HepG2 (cell line): ENCODE data around the gene SLC38A9. TPM values are rescaled to one million over a fixed set of nuclear protein-coding genes. Genes with fewer than 3 reads are reported as not detected.

Experiments used
- ATAC-seq: fragments of 200-7000 bp; cut with Tn5 transposase; 3 replicates; pipeline ENCODE4 v1.9.1; 2020; ENCODE audit warnings: mild to moderate bottlenecking, moderate library complexity
- BruUV-seq: library from RNA; stranded (reverse); fragments of 400-500 nt; replicated peaks from 2 replicates; lab custom pipeline; 2021; lab: Mats Ljungman, UMichigan
- CTCF ChIA-PET: fragments of 300-600 bp; formaldehyde crosslinking; extraction: SDS; loops from one replicate; lab custom pipeline; 2021; ENCODE audit warnings: low total read pairs, inconsistent platforms, low intra/inter-chr PET ratio; lab: Yijun Ruan, JAX
- POLR2A ChIA-PET: fragments of 350-600 bp; sonication (Branson Sonifier 250); formaldehyde crosslinking; loops from one replicate; lab custom pipeline; 2020; ENCODE audit warnings: antibody characterized with exemption, inconsistent platforms; lab: Yijun Ruan, JAX
- DNase-seq: peaks from one replicate; pipeline ENCODE4 v3.0.0-alpha.2; 2015; ENCODE audit warnings: low spot score
- FAIRE-seq: peaks from 3 replicates; lab custom pipeline; 2011; peaks lifted over from hg19 to GRCh38; lab: Jason Lieb, UNC
- H2AFZ ChIP-seq: one replicate; pipeline ENCODE4 v1.6.1; 2011; ENCODE audit warnings: low read length, inconsistent platforms
- H3K27ac ChIP-seq: fragments of 300-600 bp; 3 replicates; pipeline ENCODE4 v1.8.0; 2011; ENCODE audit warnings: mixed run types, mild to moderate bottlenecking, mixed read lengths, low read length, inconsistent platforms; ENCODE audit not compliant: insufficient read depth; ENCODE audit errors: extremely low read length
- H3K27me3 ChIP-seq, 2 experiments: fragments of 200-600 bp in 1 of 2; 2 replicates in 1 of 2; 3 replicates in 1 of 2; pipeline versions ENCODE4 v1.6.0 to v1.8.0; 2011; ENCODE audit warnings: low read length in 2 of 2, mild to moderate bottlenecking in 2 of 2, moderate library complexity in 2 of 2, inconsistent platforms in 1 of 2; ENCODE audit not compliant: insufficient read depth in 2 of 2, control insufficient read depth in 1 of 2
- H3K36me3 ChIP-seq, 2 experiments: fragments of 200-600 bp in 1 of 2; replicated peaks in 1 of 2; 2 replicates in 1 of 2; 3 replicates in 1 of 2; pipeline versions ENCODE4 v1.5.1 to v1.8.0; 2011; ENCODE audit warnings: low read length in 2 of 2, inconsistent platforms in 1 of 2; ENCODE audit not compliant: insufficient read depth in 2 of 2, control insufficient read depth in 1 of 2
- H3K4me1 ChIP-seq: 2 replicates; pipeline ENCODE4 v1.5.1; 2012; ENCODE audit warnings: low read length, inconsistent platforms; ENCODE audit not compliant: insufficient read depth
- H3K4me2 ChIP-seq: 2 replicates; pipeline ENCODE4 v1.6.0; 2011; ENCODE audit warnings: low read depth, low read length, inconsistent platforms
- H3K4me3 ChIP-seq, 3 experiments: fragments of 200-600 bp in 1 of 3; sonication (generic), shearing (Covaris generic) in 1 of 3; replicated peaks in 1 of 3; 2 replicates each; pipeline ENCODE4 v1.5.1; 2011 to 2016; ENCODE audit warnings: low read length in 3 of 3, inconsistent platforms in 2 of 3, low read depth in 2 of 3, mild to moderate bottlenecking in 2 of 3, control low read depth in 1 of 3, mixed read lengths in 1 of 3; ENCODE audit not compliant: insufficient read depth in 1 of 3
- H3K79me2 ChIP-seq: one replicate; pipeline ENCODE4 v1.6.1; 2011; ENCODE audit warnings: low read length, inconsistent platforms; ENCODE audit not compliant: insufficient read depth
- H3K9ac ChIP-seq: 2 replicates; pipeline ENCODE4 v1.6.0; 2011; ENCODE audit warnings: mild to moderate bottlenecking, low read depth, low read length, inconsistent platforms; ENCODE audit not compliant: insufficient read depth
- H3K9me3 ChIP-seq: 2 replicates; pipeline ENCODE4 v1.5.1; 2012; ENCODE audit warnings: mild to moderate bottlenecking, low read length
- H4K20me1 ChIP-seq: 2 replicates; pipeline ENCODE4 v1.6.0; 2011; ENCODE audit warnings: inconsistent platforms, mild to moderate bottlenecking, low read length, moderate library complexity; ENCODE audit not compliant: insufficient read depth
- KMT2B ChIP-seq: IDR thresholded peaks from 2 replicates; pipeline ENCODE4 v1.6.1; 2016; ENCODE audit warnings: missing genetic modification reagents, missing compliant biosample characterization
- MAFF ChIP-seq: IDR thresholded peaks from 2 replicates; pipeline ENCODE4 v1.6.1; 2011; ENCODE audit warnings: low read depth, low read length, improper control_type of control experiment
- MAFK ChIP-seq, 2 experiments: IDR thresholded peaks in 1 of 2; conservative IDR thresholded peaks in 1 of 2; 2 replicates each; pipeline ENCODE4 v1.6.1; 2011; ENCODE audit warnings: improper control_type of control experiment in 2 of 2, low read length in 2 of 2
- PCBP2 ChIP-seq: fragments of 200-400 bp; formaldehyde crosslinking; optimal IDR thresholded peaks from 2 replicates; pipeline ENCODE3; 2018; ENCODE audit warnings: low read length, low read depth; ENCODE audit not compliant: poor library complexity, severe bottlenecking
- ZBTB10 ChIP-seq: sonication (generic); formaldehyde crosslinking; IDR thresholded peaks from 2 replicates; pipeline ENCODE4 v1.4.0; 2020; ENCODE audit warnings: missing genetic modification reagents, borderline replicate concordance
- ZNF691 ChIP-seq: sonication (generic); formaldehyde crosslinking; IDR thresholded peaks from 2 replicates; pipeline ENCODE4 v1.4.0; 2020; ENCODE audit warnings: missing genetic modification reagents, low read depth, mild to moderate bottlenecking, borderline replicate concordance
- WGBS: methylation state at CpG from one replicate; pipeline ENCODE4 v1.1.6; 2017; ENCODE audit warnings: low lambda C conversion rate; 5-methylcytosine and 5-hydroxymethylcytosine counted together
- in situ Hi-C: cut with HindIII; loops from 2 replicates; pipeline ENCODE4 v1.10.0; 2017; ENCODE audit warnings: low pct_unique_long_range_greater_than_20kb; ENCODE audit not compliant: extremely low pct_ligation_motif_present
- intact Hi-C: fragments of 100-400 bp; cut with micrococcal nuclease; formaldehyde crosslinking; loops from one replicate; pipeline ENCODE4 v1.10.0; 2022; ENCODE audit not compliant: unreplicated experiment
- polyA plus RNA-seq, 8 experiments: library from polyadenylated mRNA; depleted of rRNA in 3 of 8; stranded (reverse) in 7 of 8; unstranded in 1 of 8; fragments of >200 nt; fragmentation: Illumina TruSeq in 4 of 8; extraction: Trizol in 4 of 8; gene quantifications; 2 replicates each; pipeline versions ENCODE4 v1.2.1 to v1.2.3, GENCODE V29; 2011 to 2016; ENCODE audit warnings: low read depth in 4 of 8, missing spikeins in 1 of 8, mixed read lengths in 1 of 8; ENCODE audit not compliant: insufficient read depth in 1 of 8
- total RNA-seq, 5 experiments: library from RNA; depleted of rRNA; stranded (reverse); fragments of >200 nt; fragmentation: Illumina TruSeq; extraction: Trizol; gene quantifications; 2 replicates each; pipeline ENCODE4 v1.2.3, GENCODE V29; 2016; ENCODE audit warnings: low read depth in 1 of 5

Gene SLC38A9
- total and polyA plus RNA-seq, 2 of the 13 experiments (the other 11 are each of a cell fraction or from before 2014, with no cell fraction given), result 19.3 to 36.0 TPM

GRCh38 chr5:55747778-55748318 is 35.7 kb upstream of the SLC38A9 start:
- H3K4me1 ChIP-seq, result no peaks in the 10 kb centered on the region
- no peak overlapping the region for H2AFZ ChIP-seq
- no peak for FAIRE-seq
- H3K9ac ChIP-seq, result no peak overlapping the region
- POLR2A ChIA-PET, result no interaction called here
- ATAC-seq, result no peak
- H4K20me1 ChIP-seq, result no peaks in the 10 kb centered on the region
- intact Hi-C loops (no loop called here), in situ Hi-C loops (no loop called here)
- peak; percentile 29 to 52; a peak in 3 of 4 replicates for TF ChIP-seq MAFK (conservative IDR thresholded peaks at IDR 0.05 in 1 of 2, IDR thresholded peaks at IDR 0.05 in 1 of 2; ENCODE audit: low read length in 2 of 2)
- TF ChIP-seq ZBTB10, result no peak
- no peak for TF ChIP-seq ZNF691 (CRISPR knock-in tag)
- TF ChIP-seq PCBP2, result no peak
- TF ChIP-seq KMT2B, result no peak
- peak; percentile 25; the same call in 1 of the 2 replicates for TF ChIP-seq MAFF
- DNase-seq, result no peak
- no peak overlapping the region for H3K4me2 ChIP-seq
- H3K4me3 ChIP-seq, result no peak overlapping the region
- H3K36me3 ChIP-seq, result no peaks in the 10 kb centered on the region
- 2% methylated on average over 2 of the region's 2 CpGs for WGBS
- BruUV-seq, result no TSS peak
- no peaks in the 10 kb centered on the region for H3K9me3 ChIP-seq
- 0 out of 5 replicates have a peak, but pooled peaks cover 0 to 5% of the 10 kb centered on the region in 2 experiments for H3K27me3 ChIP-seq
- CTCF ChIA-PET, result no interaction called here
- no peaks in the 10 kb centered on the region for H3K79me2 ChIP-seq
- no peak overlapping the region for H3K27ac ChIP-seq
